ENCODE measurements around the gene GALR3.
"Not testable (repeated sequence)": the region's sequence is repeated elsewhere in the genome, so short reads cannot be mapped to it uniquely, and the experiment has no call there.

GALR3 gene, protein sequence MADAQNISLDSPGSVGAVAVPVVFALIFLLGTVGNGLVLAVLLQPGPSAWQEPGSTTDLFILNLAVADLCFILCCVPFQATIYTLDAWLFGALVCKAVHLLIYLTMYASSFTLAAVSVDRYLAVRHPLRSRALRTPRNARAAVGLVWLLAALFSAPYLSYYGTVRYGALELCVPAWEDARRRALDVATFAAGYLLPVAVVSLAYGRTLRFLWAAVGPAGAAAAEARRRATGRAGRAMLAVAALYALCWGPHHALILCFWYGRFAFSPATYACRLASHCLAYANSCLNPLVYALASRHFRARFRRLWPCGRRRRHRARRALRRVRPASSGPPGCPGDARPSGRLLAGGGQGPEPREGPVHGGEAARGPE

DNA sequence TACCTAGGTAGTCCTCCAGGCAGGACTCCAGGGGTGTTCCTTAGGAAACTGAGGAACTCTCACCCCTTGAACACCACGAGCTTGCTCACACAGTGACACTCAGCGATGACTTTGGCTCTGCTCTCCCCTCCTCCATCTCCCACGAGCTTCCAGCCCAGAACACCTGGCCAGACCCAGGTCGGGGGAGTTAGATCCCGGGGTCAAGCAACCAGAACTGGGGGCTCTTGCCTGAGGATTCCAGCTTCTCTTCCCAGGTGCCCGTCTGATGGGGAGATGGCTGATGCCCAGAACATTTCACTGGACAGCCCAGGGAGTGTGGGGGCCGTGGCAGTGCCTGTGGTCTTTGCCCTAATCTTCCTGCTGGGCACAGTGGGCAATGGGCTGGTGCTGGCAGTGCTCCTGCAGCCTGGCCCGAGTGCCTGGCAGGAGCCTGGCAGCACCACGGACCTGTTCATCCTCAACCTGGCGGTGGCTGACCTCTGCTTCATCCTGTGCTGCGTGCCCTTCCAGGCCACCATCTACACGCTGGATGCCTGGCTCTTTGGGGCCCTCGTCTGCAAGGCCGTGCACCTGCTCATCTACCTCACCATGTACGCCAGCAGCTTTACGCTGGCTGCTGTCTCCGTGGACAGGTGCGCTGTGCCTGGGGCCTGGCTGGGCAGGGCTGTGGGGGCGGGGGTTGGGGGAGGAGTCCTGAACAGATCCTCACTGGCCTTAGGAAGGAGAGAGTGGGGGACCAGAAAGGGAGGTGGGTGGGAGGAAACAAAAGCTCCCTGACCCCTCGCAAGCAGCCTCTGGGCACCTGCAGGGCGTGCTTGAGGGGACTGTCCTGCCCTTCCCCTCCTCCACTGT, at the start of gene GALR3:
TSS of gene GALR3 (plus strand) at position 249 of the 852 bp plus-strand sequence. CDS start at position 274, 25 bp downstream.
- no peak for DNase-seq

DNA sequence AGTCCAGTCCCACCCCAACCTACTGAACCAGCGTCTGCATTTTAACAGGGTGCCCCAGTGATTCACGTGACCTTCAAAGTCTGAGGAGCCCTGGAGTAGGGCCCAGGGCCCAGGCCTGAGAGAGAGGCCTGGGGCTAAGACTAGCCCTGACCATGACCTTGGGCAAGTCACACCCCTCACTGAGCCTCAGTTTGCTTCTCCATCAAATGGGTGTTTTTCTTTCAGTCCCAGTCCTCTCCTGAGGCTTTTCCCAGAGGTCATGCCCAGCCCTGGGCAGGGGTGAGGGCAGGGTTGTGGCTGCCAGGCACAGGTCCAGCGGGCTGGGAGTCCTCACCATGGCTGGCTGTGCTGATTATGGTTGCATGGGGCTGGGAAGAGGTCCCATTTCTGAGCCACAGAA, 48.5 kb upstream of the GALR3 start:
- no peak for DNase-seq

DNA sequence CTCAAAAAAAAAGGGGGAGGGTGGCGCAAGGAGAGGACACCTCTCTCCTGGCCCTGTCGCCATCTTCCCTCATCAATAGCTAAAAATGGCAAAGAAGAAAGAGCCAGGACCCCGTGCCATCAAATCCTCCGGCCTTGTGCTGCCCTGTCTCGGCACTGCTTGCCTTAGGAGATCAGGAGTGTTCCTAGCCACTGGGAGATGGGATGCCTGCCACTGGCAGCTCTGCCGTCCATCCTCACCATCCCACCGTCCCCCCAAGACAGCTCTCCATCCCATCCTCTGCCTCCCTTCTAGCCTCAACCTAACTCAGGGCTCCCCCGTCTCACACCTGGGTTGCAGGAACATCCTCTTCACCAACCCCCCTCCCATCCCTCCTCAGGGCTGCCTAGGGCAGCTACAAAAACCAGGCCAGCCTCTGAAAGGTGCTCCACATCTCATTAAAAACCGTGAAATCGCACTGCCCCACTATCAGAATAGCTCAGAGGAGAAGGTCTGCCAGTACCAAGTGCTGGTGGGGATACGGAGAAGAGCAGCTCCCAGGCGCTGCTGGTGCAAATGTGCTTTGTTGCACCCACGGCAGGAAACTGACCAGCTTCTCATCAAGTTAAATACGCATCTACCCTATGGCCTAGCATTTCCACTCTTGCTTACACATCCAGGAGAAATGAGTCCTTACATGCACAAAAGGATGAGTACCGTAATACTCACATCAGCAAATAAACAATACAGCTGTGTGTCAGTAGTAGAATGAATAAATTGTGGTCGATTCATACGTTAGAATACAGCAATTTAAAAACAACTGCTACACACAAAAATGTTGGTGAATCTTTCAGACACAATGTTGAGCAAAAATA, 47.2 kb upstream of the GALR3 start:
- no peak for DNase-seq

DNA sequence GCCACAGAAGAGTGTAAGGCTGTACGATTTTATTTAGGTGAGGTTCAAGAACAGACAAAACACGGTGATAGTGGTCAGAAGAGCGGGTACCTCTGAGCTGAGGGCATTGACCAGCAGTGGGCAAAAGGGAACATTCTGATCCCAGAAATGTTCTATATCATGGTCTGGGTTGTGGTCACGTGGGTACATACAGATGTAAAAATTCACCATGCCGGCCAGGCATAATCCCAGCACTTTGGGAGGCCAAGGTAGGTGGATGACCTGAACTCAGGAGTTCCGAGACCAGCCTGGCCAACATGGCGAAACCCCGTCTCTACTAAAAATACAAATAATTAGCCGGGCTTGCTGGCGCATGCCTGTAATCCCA, 46.6 kb upstream of the GALR3 start:
- DNase-seq = no peak

DNA sequence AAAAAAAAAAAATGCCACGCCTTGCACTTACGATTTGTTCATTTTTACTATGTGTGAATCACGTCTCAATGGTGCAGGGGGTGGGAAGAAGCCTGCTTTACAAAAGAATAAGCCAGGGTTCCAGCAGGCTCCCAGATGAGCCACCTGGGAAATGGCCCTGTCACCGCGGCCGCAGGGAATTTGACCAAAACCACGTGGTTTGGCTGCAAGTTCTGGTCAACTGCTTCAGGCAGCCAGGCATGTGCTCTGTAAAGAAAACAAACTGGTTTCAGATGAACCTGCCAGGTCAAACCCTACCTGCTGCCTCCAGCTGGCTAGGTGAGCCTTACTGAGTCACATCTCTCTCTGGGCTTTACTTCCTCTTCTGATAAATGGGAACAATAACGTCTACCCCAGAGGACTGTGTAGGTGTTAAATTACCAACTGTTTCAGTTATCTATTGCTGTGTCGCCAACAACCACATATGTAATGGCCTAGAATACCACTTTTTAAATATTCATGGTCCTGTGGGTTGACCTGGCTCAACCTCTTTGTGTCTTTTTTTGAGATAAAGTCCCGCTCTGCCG, 46.0 kb upstream of the GALR3 start:
- peak; percentile 9 for DNase-seq

DNA sequence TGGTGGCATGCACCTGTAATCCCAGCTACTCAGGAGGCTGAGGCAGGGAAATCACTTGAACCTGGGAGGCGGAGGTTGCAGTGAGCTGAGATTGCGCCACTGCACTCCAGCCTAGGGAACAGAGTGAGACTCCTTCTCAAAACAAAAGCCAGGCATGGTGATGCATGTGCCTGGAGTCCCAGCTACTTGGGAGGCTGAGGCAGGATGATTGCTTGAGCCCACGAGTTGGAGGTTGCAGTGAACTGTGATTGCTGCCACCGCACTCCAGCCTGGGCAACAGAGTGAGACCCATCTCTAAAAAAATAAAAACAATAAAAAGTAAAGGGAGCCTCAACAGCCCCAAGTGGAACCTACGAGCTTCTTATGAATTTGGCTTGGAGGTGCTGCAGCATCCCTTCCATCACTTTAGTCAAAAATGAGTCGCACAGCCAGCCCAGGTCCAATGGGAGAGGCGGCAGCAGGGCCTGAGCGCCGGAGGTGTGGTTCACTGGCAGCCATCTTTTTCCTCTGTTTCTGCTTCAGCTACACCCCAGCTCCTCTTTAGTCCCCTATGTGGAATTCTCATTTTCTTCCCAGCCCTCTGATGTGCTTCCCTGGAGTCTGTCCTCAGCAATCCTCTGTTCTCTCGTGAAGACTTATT, 44.7 kb upstream of the GALR3 start:
- DNase-seq = no peak

DNA sequence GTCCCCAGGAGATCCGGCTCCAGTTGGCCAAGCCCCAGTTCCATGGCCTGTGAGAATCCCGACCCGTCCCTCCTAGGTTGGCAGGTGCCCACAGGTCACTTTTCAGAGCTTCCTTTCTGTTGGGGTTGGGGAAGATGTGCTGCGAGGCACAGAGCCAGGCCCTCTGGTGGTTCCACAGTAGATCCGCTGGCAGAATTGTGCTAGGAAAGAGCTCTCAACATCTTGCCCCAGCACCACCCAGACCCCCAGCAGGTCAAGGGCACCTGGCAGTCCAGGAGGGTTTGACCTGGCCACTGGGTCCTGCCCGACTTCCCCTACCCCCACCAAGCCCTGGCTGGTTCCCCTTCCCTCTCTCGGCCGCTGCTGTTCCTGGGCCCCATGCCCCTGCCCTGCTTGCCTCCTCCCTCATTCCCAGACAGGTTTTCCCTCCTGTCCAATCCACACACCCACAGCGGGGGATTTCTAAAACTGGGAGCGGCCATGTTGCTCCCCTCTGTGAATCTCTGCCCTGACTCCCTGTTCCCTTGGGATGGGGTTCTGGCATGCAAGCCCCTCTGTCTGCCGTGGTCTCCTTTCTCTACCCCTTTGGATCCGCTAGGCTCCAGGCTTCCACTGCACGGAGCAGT, 41.6 kb upstream of the GALR3 start:
- DNase-seq = no peak

DNA sequence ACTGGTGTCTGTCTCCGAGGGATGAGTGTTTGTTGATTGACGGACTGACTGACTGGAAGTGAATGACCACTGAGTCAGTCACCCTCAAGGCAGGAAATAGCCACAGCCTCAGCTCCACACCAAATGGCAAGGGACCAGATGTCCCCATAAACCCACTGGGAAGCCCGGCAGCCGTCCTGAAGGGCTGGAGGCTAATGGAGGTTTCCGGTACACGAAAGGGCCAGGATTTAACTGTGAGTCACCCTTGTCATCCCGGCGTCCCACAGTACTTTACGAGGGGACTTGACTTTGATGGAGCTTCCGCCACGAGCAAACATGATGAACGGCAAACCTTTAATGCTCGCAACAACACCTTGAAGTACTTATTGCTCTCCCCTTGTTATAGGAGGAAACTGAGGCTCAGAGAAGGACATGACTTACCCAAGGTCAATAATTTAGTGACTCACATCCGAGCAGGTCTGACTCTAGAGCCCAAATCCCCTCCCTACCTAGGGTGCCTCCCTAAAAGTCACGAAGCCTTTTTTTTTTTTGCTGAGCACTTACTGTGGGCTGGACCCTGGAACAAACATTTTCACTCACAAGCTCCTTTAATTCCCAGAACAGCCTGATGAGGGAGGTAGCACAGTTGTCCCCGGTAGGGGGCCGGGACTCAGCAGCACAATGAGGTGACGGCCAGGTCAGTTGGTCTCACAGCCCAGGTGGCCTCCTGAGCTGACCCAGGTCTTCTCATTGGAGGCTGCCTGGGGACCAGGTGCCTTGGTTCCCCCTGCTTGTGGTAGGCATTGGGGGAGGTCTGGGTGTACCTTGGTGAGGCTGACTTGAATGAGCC, 40.6 kb upstream of the GALR3 start:
- no peak for DNase-seq

DNA sequence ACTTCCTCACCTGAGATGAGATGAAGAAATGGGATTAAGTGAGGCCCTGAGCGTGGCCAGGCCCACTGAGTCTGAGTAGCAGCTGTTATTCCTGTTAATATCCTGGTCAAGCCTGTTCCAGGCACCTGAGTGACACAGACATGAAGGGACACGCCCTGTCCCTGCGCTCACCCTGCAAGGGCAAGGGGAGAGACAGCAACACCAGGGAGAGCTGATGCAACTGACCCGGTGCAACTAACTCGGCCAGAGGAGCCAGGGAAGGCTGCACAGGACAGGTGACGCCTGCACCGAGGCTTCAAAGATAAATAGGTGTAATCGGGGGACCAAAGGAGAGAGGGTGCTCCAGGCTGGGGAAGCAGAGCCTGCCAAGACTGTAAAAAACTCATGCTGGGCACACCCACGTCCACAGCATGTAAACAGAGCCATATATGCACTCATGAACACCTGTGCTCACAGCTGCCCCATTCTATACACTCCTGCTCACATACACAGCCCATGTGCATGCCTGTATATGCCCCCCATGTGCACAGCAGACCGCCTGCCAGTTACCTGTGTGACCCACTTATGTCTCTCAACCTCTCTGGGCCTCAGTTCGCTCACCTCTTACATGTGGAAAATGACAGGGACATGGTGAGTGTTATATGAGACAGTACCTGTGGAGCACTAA, 38.2 kb upstream of the GALR3 start:
- no peak for DNase-seq

DNA sequence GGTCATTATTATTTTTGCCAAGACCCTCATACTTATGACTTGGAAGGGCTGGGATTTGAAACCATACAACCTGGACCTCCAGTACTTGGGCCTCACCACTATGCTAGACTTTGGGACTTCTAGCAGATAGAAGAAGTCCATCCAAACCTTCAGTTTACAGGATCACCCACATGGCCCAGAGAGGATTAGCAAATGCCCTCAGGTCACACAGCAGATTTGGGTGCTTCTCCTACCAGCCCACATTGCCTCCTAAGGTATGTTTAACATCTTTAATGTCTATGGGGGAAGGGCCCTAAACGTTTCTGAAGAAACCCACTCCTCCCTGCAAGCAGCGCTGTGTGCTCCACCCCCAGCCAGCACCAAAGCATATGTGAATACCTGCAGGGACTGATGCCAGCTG, 32.9 kb upstream of the GALR3 start:
- DNase-seq = no peak

DNA sequence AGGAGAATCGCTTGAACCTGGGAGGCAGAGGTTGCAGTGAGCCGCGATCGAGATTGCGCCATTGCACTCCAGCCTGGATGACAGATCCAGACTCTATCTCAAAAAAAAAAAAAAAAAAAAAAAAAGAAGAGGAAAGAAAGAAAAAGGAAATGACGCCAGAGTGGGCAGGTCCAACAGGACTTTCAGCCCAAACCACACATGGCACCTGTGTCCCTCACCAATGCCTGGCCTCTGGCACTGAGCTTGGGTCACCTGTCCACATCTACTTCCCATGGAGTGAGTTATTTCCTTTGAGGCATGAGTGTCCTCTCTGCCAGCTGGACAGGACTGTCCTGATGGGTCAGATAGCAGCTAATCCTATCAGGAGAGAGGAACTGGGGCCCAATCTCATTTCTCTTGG, 30.7 kb upstream of the GALR3 start:
- no peak for DNase-seq

DNA sequence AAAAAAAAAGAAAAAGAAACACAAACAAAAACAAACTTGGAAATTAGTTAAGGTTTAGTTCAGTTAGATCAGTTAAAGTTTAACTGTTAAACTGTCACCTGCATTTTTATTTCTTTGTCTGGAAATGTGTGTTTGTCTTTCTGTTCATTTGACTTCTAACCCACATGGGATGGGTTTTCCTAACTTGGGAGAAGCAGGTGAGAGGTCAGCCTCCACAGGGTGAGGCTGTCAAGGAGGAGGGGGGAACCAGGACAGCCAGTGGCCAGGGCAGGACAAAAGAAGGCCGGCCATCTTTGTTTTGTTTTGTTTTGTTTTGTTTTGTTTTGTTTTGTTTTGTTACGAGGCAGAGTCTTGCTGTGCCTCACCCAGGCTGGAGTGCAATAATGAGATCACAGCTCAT, 28.8 kb upstream of the GALR3 start:
- no peak for DNase-seq

DNA sequence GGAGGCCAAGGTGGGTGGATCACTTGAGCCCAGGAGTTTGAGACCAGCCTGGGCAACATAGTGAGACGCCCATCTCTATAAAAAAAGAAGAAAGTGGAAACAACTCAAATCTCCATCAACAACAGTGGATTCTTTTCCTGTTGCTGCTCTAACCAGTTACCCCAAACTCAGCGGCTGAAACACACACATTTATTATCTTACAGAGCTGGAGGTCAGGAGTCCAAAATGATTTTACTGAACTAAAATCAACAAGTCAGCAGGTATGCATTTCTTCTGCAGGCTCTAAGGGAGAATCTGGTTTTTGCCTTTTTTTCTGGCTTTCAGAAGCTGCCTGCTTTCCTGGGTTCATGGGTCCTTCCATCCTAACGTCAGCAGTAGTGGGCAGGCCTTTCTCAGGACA, 27.1 kb upstream of the GALR3 start:
- DNase-seq = no peak

DNA sequence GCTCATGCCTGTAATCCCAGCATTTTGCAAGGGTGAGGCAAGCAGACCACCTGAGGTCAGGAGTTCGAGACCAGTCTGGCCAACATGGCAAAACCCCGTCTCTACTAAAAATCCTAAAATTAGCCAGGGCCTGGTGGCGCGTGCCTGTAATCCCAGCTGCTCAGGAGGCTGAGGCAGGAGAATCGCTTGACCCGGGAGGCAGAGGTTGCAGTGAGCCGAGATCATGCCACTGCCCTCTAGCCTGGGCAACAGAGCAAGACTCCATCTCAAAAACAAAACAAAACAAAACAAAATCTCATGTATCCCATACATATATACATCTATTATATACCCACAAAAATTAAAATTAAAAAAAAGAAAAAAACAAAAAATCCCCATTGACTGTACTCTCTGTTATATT, 25.9 kb upstream of the GALR3 start:
- DNase-seq = not testable (repeated sequence)

DNA sequence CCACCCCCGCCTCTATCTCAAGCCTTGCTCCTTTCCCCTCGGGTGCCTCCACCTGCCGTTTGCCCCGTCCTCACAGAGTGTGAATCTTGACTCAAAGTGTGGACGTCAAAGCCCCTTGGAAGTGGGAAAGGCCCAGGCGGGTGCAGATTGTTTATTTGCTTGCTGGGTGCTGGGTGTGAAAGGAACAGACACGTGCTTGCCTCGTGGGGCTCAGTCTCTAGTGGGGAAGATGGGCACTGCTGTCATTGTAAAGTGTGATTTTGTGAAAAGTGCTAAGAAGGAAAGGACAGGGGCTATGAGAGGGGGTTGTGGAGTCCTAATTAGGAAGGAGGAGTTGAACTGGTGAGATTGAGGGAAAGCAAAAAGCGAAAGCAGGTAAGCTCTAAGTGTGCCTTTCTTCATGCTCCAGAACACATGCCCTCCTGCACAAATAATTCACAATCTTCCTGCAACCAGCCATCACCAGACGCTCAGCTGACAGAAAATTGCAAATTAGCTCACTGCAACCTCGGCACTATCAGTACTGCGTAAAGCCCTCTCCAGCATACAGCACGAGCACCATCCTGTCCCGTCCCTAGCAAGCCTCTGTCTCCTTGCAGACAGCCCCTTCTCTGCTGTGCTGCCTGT, 25.2 kb upstream of the GALR3 start:
- no peak for DNase-seq

DNA sequence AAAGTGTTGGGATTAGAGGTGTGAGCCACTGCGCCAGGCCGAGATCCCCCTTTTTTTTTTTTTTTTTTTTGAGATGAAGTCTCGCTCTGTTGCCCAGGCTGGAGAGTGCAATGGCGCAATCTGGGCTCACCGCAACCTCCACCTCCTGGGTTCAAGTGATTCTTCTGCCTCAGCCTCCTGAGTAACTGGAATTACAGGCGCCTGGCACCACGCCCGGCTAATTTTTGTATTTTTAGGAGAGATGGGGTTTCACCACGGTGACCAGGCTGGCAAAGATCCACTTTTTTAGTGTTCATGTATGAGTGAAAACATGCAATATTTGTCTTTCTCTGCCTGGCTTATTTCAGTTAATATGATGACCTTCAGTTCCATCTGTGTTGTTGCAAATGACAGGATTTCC, 23.2 kb upstream of the GALR3 start:
- not testable (repeated sequence) for DNase-seq

DNA sequence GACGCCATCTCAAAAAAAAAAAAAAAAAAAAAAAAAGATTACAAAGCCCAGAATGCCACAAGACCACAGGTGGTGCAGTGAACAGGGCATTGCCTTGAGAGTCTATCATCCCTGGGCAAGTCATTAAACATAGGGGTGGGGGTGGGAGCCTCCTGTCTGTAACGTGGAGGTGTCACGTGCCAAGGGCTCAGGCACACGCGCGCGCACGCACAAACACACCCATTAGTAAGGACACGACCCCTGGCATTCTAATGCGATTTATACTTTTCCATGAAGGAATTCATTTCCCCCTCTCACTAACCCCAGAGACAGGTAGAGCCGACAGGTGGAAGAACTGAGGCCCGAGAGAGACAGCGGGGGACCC, 21.3 kb upstream of the GALR3 start:
- DNase-seq = peak; percentile 48

DNA sequence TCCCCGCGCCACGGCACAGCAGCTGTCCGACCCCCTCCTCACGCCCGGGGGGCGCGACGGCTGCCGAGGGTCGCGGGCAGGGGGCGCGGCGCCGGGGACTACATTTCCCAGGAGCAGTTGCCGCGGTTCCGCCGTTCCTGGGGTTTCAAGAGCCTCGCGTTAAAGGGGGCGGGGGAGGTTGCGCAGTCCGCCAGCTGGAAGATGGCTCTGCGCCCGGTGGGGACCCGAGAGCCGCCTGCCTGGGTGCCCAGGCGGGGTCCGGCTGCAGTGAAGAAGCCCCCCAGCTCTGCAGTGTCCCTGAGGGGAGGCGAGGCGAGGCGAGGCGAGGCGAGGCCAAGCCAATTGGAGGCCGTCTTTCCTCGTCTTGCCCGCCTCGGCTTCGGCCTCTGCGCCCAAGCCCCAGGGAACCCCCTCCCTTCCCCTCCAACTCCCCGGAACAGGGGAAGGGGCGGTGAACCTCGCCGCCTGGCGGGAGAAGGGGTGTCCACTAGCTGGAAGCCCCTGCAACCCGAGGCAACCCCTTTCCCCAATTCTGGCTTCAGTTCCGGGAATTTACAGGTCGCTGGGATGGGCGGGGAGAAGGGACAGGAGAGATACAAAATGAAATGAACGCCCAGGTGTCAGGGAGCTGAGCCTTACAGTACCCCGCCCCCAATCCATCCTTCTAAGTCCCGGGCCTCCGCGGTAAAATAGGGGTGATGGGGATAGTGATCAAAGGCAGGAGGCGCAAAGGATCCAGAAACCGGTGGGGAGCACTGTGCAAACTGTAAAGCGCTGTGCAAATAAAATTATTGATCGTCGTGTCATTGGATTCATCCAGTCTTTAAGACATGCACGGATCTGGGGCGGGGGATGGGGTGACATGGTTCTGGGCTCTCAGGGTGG, 20.6 kb upstream of the GALR3 start:
- DNase-seq = peak; percentile 68

DNA sequence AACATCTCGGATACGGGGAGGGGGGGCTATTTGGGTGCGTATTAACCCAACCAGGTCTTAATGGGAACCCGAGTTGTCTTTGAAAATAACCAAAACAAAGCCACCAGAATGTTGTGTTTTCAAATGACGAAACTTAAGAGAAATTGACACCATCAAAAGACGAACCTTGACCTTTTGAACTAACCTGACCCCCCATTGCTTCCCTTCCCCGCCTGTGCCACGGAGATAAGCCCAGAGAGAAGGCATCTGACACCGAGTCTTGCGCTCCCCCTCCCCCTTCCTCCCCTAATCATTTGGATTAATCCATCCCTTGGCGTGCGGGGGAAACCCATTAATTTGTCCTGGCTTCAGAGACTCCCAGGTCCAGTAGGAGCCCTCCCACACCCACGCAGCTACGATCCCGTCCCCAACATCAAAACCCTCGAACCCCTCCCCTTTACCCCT, 20.0 kb upstream of the GALR3 start:
- peak; percentile 66 for DNase-seq

All from NCI-H526 treated with DMSO at 0.1 percent for 48 hours (cell line).